GM23338 (cell line): ENCODE data around the gene GPR63.

Experiments
- CREB1 ChIP-seq: fragments of 250-450 bp; sonication (Bioruptor Pico); IDR thresholded peaks from 2 replicates; pipeline ENCODE4 v1.5.0; 2020; ENCODE audit warnings: low read depth, mild to moderate bottlenecking, moderate library complexity
- EZH2 ChIP-seq: fragments of 200-600 bp; sonication (generic); IDR thresholded peaks from one replicate; pipeline ENCODE4 v1.8.0; 2017; ENCODE audit warnings: antibody characterized with exemption, mild to moderate bottlenecking, low read depth; ENCODE audit not compliant: unreplicated experiment
- EZH2phosphoT487 ChIP-seq: fragments of 200-600 bp; sonication (generic); IDR thresholded peaks from one replicate; pipeline ENCODE4 v1.8.1; 2018; ENCODE audit warnings: antibody characterized with exemption; ENCODE audit not compliant: unreplicated experiment
- JUNB ChIP-seq: IDR thresholded peaks from one replicate; pipeline ENCODE4 v1.6.1; 2016; ENCODE audit warnings: antibody characterized with exemption; ENCODE audit not compliant: unreplicated experiment
- NANOG ChIP-seq: IDR thresholded peaks from 2 replicates; pipeline ENCODE4 v1.6.1; 2016; ENCODE audit warnings: antibody characterized with exemption, borderline replicate concordance
- POLR2AphosphoS5 ChIP-seq: IDR thresholded peaks from 2 replicates; pipeline ENCODE4 v1.6.1; 2016; ENCODE audit warnings: antibody characterized with exemption, low read depth
- ZNF114 ChIP-seq: fragments of 250-450 bp; sonication (Bioruptor Pico); IDR thresholded peaks from 2 replicates; pipeline ENCODE4 v1.5.0; 2020; ENCODE audit warnings: mild to moderate bottlenecking, moderate library complexity
- ZNF331 ChIP-seq: fragments of 250-450 bp; sonication (Bioruptor Pico); IDR thresholded peaks from 2 replicates; pipeline ENCODE4 v1.5.0; 2020; ENCODE audit warnings: low read depth, mild to moderate bottlenecking, moderate library complexity
- TF ChIP-seq, protein P1 (sequence below), 2 experiments: fragments of 200-600 bp in 1 of 2; sonication (generic) in 1 of 2; conservative IDR thresholded peaks; 2 replicates each; pipeline versions ENCODE4 v1.5.1 to v1.6.1; 2016 to 2017; ENCODE audit warnings: antibody characterized with exemption in 2 of 2, low read depth in 2 of 2, mild to moderate bottlenecking in 2 of 2, moderate library complexity in 1 of 2
- TF ChIP-seq, protein P2 (sequence below): IDR thresholded peaks from 2 replicates; pipeline ENCODE4 v1.6.1; 2016; ENCODE audit warnings: antibody characterized with exemption
- TF ChIP-seq, protein P3 (sequence below): IDR thresholded peaks from one replicate; pipeline ENCODE4 v1.6.1; 2018; ENCODE audit warnings: antibody characterized with exemption; ENCODE audit not compliant: unreplicated experiment

DNA sequence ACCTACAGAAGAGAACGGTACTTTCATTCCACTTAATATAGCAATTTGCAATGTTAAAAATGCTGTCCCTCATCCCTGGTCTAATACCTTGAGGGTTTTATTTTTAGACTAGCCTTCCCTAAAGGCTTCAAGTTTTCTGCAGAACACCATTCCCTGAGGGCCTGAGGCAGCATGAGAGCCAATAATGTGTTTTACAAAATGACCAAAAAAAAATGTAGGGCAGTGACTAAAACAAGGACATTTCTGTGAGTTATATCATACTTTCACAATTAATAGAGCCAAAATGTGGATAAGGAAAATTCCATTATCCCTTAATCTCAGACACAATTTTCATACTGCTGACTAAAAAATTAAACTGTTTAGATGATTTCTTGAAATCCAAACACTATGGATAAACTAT is 22.7 kb downstream of the GPR63 start:
- TF ChIP-seq POLR2AphosphoS5 (no peak), CREB1 (CRISPR knock-in tag) (no peak), EZH2 (no peak), EZH2phosphoT487 (no peak), ZNF114 (CRISPR knock-in tag) (no peak), ZNF331 (CRISPR knock-in tag) (no peak), JUNB (no peak), NANOG (no peak)
- TF ChIP-seq, protein P1, sequence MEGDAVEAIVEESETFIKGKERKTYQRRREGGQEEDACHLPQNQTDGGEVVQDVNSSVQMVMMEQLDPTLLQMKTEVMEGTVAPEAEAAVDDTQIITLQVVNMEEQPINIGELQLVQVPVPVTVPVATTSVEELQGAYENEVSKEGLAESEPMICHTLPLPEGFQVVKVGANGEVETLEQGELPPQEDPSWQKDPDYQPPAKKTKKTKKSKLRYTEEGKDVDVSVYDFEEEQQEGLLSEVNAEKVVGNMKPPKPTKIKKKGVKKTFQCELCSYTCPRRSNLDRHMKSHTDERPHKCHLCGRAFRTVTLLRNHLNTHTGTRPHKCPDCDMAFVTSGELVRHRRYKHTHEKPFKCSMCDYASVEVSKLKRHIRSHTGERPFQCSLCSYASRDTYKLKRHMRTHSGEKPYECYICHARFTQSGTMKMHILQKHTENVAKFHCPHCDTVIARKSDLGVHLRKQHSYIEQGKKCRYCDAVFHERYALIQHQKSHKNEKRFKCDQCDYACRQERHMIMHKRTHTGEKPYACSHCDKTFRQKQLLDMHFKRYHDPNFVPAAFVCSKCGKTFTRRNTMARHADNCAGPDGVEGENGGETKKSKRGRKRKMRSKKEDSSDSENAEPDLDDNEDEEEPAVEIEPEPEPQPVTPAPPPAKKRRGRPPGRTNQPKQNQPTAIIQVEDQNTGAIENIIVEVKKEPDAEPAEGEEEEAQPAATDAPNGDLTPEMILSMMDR (conservative IDR thresholded peaks at IDR 0.05; ENCODE audit: low read depth in 2 of 2): no peak
- TF ChIP-seq, protein P2, sequence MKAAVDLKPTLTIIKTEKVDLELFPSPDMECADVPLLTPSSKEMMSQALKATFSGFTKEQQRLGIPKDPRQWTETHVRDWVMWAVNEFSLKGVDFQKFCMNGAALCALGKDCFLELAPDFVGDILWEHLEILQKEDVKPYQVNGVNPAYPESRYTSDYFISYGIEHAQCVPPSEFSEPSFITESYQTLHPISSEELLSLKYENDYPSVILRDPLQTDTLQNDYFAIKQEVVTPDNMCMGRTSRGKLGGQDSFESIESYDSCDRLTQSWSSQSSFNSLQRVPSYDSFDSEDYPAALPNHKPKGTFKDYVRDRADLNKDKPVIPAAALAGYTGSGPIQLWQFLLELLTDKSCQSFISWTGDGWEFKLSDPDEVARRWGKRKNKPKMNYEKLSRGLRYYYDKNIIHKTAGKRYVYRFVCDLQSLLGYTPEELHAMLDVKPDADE: no peak
- TF ChIP-seq, protein P3, sequence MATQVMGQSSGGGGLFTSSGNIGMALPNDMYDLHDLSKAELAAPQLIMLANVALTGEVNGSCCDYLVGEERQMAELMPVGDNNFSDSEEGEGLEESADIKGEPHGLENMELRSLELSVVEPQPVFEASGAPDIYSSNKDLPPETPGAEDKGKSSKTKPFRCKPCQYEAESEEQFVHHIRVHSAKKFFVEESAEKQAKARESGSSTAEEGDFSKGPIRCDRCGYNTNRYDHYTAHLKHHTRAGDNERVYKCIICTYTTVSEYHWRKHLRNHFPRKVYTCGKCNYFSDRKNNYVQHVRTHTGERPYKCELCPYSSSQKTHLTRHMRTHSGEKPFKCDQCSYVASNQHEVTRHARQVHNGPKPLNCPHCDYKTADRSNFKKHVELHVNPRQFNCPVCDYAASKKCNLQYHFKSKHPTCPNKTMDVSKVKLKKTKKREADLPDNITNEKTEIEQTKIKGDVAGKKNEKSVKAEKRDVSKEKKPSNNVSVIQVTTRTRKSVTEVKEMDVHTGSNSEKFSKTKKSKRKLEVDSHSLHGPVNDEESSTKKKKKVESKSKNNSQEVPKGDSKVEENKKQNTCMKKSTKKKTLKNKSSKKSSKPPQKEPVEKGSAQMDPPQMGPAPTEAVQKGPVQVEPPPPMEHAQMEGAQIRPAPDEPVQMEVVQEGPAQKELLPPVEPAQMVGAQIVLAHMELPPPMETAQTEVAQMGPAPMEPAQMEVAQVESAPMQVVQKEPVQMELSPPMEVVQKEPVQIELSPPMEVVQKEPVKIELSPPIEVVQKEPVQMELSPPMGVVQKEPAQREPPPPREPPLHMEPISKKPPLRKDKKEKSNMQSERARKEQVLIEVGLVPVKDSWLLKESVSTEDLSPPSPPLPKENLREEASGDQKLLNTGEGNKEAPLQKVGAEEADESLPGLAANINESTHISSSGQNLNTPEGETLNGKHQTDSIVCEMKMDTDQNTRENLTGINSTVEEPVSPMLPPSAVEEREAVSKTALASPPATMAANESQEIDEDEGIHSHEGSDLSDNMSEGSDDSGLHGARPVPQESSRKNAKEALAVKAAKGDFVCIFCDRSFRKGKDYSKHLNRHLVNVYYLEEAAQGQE: no peak
